ENCODE data around the gene RNF213. TPM values are rescaled to one million over a fixed set of nuclear protein-coding genes. Genes with fewer than 3 reads are reported as not detected.
"Not testable (repeated sequence)": the region's sequence is repeated elsewhere in the genome, so short reads cannot be mapped to it uniquely, and the experiment has no call there.

Gene RNF213
- total RNA-seq, 2 experiments from 2014 or later, result 597 to 1,208 TPM

DNA sequence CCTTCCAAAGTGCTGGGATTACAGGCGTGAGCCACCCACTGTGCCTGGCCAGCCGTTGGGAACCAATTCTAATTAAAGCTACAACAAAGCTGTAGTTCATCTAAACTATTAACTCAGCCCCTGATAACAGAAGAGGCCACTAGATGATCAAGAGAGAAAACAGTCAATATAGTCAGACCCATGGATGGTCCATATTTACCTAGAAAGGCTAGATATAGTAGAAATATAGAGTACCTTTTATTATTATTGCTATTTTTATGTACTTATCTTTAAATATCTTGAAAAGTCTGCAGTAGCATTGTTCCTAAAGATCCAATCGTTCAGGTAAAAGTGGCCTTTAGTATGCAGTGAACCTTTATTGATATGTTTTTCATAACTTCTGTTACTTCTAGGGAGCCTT is 43.2 kb downstream of the RNF213 start:
- no peak overlapping the region for H3K4me3 Mint-ChIP-seq
- H3K9me3 Mint-ChIP-seq (ENCODE audit: low read depth), result no peaks in the 10 kb centered on the region
- peak overlapping the region; percentile 54 for H3K27ac Mint-ChIP-seq
- no peaks in the 10 kb centered on the region for H3K27me3 Mint-ChIP-seq
- DNase-seq (no peak), ATAC-seq (no peak)
- peaks cover 16% of the 10 kb centered on the region for H3K4me1 Mint-ChIP-seq
- peaks cover 82% of the 10 kb centered on the region for H3K36me3 Mint-ChIP-seq
- CTCF ChIA-PET, result no interaction called here

DNA sequence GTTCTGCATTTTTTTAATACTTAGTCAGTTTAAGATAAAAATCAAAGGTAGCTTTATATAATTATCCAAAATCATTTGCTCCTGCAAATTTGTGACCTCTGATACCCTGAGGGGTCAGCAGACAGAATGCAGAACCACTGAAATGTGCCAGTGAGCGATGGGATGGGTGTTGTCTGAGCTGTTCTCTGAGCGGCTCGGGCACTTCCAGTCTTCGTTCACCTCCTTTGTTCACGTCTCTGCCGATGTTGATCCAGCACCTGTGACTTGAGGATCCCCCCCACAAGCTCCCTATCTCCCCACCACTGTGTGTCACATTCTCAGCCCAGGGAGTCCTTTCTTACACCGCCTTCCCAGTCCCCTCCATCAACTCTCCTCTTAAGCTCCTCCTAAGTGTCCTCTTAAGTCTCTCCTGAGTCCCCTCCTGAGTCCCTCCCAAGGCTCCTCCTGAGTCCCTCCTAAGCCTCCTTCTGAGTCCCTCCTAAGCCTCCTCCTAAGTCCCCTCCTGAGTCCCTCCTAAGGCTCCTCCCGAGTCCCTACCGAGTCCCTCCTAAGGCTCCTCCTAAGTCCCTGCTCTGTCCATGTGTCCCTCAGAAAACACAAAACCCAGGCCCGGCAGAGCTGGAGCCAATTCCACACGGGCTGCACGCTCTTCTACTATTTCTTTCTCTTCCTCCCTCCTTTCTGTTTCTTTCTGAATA is 47.5 kb downstream of the RNF213 start:
- ATAC-seq, result no peak

DNA sequence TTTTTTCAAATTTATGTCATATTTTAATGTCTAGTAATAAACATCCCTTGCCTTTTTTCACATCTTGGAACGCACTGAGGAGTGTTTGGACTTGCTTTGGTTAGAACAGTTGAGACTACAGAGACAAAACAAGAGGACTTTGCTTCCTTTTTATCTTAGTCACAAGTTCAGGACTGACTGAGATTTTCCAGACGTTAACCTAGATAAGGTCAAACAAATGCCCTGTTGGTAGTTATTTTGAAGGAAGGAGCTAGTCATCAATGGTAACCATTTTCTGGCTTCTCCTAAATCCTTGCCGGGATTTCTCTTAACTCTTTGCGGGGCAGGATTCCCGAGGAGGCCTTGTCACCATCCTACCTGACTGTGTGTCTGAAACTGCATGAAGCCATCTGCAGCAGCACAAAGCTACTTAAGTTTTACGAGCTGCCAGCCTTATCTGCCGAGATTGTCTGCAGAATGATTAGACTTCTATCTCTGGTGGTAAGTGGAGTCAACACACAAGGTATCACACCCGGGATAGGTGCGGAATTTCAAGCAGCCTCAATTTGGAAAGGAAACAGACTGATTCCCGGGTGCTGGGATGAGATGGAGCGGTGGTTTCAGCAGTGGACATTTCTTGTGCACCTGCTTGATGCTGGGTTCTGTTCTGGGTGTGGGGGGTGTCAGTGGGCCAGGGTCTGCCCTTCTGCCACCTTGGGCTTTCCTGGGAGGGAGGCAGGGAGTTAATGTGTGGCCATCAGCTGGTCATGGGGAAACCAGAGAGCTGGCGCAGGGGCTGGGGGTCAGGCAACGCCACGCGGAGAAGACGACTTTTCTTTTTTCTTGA is 48.3 kb downstream of the RNF213 start:
- H3K4me1 Mint-ChIP-seq, result peaks cover 9% of the 10 kb centered on the region
- CTCF ChIA-PET, result interaction anchor here (1.9 kb wide), 1 partner anchor 113 kb away, joined by 6 read pairs; no protein-coding TSS in a partner anchor
- ATAC-seq, result no peak
- H3K4me3 Mint-ChIP-seq, result no peak overlapping the region
- peaks cover 80% of the 10 kb centered on the region for H3K36me3 Mint-ChIP-seq
- no peaks in the 10 kb centered on the region for H3K27me3 Mint-ChIP-seq
- peaks cover 2% of the 10 kb centered on the region for H3K9me3 Mint-ChIP-seq (ENCODE audit: low read depth)
- DNase-seq, result no peak
- no peak overlapping the region for H3K27ac Mint-ChIP-seq

More for the DNA sequence above, 47.5 kb downstream of the RNF213 start:
- Mint-ChIP-seq H3K36me3 (peaks cover 81% of the 10 kb centered on the region), H3K4me1 (peaks cover 7% of the 10 kb centered on the region), H3K27me3 (no peaks in the 10 kb centered on the region), H3K27ac (no peak overlapping the region), H3K9me3 (ENCODE audit: low read depth) (no peaks in the 10 kb centered on the region), H3K4me3 (no peak overlapping the region)
- CTCF ChIA-PET, result interaction anchor here (1.2 to 1.9 kb wide), 2 partner anchors 13 to 112 kb away, joined by 3 to 6 read pairs; no protein-coding TSS in a partner anchor
- no peak for DNase-seq

DNA sequence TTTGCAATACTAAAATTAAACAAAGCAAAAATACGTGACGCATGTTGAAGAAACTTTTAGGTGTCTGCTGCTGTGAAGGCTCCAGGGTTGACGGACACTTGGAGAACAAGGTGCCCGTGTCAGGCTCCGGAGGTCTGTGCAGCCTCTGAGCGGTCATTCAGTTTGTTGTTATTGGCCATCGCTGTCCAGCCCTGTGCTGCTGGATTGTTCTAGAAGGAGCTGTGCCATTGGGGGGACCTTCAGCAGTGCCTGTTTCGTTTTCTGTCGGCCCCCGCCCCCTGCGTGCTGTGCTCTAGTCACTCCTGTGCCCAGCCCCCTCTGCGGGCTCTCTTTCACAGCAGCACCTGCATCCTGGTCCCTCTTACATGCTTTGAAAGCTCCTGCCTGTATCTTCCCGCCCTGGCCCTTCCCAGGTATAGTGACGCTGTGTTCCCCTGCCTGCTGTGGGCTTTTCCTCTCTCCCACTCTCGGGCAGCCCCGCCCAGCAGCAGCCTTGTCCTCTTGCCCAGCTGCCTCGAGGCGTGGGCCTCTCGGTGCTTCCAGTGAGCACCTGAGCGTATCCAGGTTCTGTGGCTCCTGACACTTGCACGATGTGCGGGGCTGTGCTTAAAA is 50.7 kb downstream of the RNF213 start:
- no peak overlapping the region for H3K27ac Mint-ChIP-seq
- no peak for ATAC-seq
- H3K36me3 Mint-ChIP-seq, result peaks cover 72% of the 10 kb centered on the region
- CTCF ChIA-PET, result no interaction called here
- no peaks in the 10 kb centered on the region for H3K27me3 Mint-ChIP-seq
- peaks cover 12% of the 10 kb centered on the region for H3K4me1 Mint-ChIP-seq
- peaks cover 2% of the 10 kb centered on the region for H3K9me3 Mint-ChIP-seq (ENCODE audit: low read depth)
- H3K4me3 Mint-ChIP-seq, result no peak overlapping the region
- no peak for DNase-seq

DNA sequence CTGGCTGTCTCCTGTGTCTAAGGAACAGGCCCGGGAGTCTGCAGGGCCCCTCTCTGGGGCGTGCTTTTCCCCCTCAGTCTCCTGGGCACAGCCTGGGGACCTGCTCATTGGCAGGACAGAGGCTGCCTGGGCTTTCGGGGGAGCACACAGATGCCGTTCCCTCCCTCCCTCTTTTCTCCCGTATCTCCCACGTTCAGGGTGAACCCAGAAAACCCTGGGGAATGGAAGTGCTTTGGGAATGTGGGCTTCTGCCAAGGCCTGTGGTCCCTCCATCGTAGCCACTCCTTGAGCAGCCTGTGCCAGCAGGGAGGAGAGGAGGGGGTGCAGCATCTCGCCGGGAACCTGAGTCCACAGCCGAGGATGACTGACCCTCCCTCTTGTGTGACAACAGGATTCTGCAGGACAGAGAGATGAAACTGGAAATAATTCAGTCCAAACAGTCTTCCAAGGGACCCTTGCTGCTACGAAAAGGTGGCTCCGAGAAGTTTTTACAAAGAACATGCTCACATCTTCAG is 52.0 kb downstream of the RNF213 start:
- peaks cover 75% of the 10 kb centered on the region for H3K36me3 Mint-ChIP-seq
- H3K9me3 Mint-ChIP-seq (ENCODE audit: low read depth), result peaks cover 2% of the 10 kb centered on the region
- H3K4me1 Mint-ChIP-seq, result peaks cover 19% of the 10 kb centered on the region
- CTCF ChIA-PET, result no interaction called here
- DNase-seq (no peak), ATAC-seq (no peak)
- peak overlapping the region; percentile 48 for H3K27ac Mint-ChIP-seq
- no peak overlapping the region for H3K4me3 Mint-ChIP-seq
- no peaks in the 10 kb centered on the region for H3K27me3 Mint-ChIP-seq

DNA sequence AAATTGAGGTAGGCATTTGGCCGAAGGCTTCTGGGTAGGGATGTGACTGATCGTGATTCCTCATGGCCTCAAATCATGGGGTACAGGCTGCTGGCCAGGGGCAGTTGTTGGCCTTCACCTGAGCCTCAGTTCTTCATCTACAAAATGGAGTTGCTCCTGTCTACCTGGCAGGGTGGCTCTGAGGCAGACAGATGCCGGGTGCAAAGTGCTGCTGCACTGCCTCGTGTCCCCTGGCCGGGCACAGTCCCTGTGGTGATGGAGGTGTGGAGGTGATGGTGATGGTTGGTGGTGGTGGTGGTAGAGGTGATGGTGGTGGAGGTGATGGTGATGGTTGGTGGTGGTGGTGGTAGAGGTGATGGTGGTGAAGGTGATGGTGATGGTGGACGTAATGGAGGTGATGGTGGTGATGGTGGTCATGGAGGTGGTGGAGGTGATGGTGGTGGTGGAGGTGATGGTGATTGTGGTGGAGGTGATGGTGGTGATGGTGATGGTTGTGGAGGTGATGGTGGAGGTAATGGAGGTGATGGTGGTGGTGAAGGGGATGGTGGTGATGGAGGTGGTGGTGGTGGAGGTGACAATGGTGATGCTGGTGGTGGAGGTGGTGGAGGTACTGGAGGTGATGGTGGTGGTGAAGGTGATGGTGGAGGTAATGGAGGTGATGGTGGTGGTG is 52.6 kb downstream of the RNF213 start:
- Mint-ChIP-seq H3K4me1 (peaks cover 16% of the 10 kb centered on the region), H3K9me3 (ENCODE audit: low read depth) (peaks cover 2% of the 10 kb centered on the region), H3K36me3 (peaks cover 77% of the 10 kb centered on the region), H3K27me3 (no peaks in the 10 kb centered on the region), H3K4me3 (no peak overlapping the region), H3K27ac (peak overlapping the region; percentile 48)
- CTCF ChIA-PET, result no interaction called here
- peak; percentile 12 for ATAC-seq
- DNase-seq, result no peak

DNA sequence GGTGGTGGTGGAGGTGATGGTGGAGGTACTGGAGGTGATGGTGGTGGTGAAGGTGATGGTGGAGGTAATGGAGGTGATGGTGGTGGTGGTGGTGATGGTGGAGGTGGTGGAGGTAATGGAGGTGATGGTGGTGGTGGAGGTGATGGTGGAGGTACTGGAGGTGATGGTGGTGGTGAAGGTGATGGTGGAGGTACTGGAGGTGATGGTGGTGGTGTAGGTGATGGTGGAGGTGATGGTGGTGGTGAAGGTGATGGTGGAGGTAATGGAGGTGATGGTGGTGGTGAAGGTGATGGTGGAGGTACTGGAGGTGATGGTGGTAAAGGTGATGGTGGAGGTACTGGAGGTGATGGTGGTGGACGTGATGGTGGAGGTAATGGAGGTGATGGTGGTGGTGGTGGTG is 53.3 kb downstream of the RNF213 start:
- Mint-ChIP-seq H3K4me1 (peaks cover 15% of the 10 kb centered on the region), H3K36me3 (peaks cover 75% of the 10 kb centered on the region)
- CTCF ChIA-PET; DNase-seq; H3K4me3 Mint-ChIP-seq; H3K9me3 Mint-ChIP-seq (ENCODE audit: low read depth); H3K27ac Mint-ChIP-seq; H3K27me3 Mint-ChIP-seq; ATAC-seq: not testable (repeated sequence)

DNA sequence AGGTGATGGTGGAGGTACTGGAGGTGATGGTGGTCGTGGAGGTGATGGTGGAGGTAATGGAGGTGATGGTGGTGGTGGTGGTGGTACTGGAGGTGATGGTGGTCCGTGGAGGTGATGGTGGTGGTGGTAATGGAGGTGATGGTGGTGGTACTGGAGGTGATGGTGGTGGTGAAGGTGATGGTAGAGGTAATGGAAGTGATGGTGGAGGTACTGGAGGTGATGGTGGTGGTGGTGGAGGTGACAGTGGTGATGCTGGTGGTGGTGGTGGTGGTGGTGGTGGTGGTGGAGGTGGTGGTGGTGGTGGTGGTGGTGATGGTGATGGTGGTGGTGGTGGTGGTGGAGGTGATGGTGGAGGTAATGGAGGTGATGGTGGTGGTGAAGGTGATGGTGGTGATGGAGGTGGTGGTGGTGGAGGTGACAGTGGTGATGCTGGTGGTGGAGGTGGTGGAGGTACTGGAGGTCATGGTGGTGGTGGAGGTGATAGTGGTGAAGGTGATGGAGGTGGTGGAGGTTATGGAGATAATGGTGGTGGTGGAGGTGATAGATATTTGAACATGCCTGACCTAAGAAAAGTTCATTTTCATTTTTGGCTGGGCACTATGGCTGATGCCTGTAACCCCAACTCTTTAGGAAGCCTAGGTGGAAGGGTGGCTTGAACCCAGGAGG is 55.0 kb downstream of the RNF213 start:
- DNase-seq, result no peak
- Mint-ChIP-seq H3K4me3 (peak overlapping the region; percentile 3), H3K4me1 (peaks cover 16% of the 10 kb centered on the region), H3K27ac (peak overlapping the region; percentile 59), H3K36me3 (peaks cover 72% of the 10 kb centered on the region), H3K9me3 (ENCODE audit: low read depth) (peaks cover 2% of the 10 kb centered on the region), H3K27me3 (no peaks in the 10 kb centered on the region)
- ATAC-seq, result no peak
- CTCF ChIA-PET, result interaction anchor here (0.6 kb wide), 1 partner anchor 521 kb away, joined by 3 read pairs; no protein-coding TSS in a partner anchor

DNA sequence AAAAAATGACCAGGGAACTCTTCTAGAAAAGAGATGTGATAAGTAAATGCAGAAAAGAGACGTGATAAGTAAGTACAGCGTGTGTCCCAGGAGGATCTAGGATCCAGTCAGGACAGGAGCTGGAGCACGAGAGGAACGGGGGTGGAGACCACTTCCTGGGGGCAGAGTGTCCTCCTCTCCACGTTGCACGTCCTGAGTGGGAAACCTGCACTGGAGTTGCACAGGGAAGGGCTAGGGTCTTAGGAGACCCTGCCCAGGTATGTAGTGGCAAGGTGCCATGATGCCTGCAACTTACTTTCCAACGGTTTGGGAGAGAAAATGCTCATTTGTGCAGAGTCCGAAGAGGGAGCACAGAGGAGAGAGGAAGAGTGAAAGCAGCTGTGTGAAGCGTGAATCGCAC is 55.8 kb downstream of the RNF213 start:
- CTCF ChIA-PET, result no interaction called here
- ATAC-seq, result no peak
- H3K27me3 Mint-ChIP-seq, result no peaks in the 10 kb centered on the region
- peaks cover 71% of the 10 kb centered on the region for H3K36me3 Mint-ChIP-seq
- peak overlapping the region; percentile 59 for H3K27ac Mint-ChIP-seq
- no peak for DNase-seq
- H3K4me3 Mint-ChIP-seq, result no peak overlapping the region
- peaks cover 2% of the 10 kb centered on the region for H3K9me3 Mint-ChIP-seq (ENCODE audit: low read depth)
- peaks cover 16% of the 10 kb centered on the region for H3K4me1 Mint-ChIP-seq

DNA sequence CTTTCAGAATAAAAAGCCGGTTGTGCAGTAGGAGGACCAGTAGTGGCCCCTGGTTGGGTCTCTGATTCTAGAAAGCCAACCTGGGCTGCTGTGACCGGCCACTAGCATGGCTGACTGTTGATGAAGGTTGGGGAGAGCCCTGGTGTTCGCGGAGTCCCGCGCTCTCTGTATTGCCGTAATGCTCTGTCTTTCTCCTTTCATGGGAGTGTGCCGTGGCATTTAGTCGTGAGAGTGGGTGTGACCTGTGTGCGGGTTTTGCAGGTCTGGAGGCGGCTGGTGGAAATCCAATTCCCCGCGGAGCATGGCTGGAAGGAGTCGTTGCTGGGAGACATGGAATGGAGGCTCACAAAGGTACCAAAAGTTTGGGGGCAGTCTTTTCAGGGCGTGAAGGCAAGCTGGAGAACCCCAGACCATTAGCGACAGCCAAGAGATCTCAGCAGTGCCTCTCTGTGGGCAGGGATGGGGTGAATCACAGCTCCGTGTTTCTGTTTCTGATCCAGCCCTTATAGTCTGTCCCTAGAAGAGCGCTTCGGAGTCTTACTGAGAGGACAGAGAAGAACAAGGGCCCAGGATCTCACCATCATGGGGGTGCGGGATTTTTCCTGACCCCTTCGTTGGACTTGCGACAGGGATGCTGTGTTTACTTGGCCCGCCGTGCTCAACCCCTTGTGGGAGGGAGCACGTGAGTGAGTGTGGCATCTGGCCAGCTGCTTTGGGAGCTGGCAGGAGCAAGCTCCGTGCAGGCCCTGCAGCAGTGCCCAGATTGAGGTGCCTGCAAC is 56.5 kb downstream of the RNF213 start:
- DNase-seq, result no peak
- Mint-ChIP-seq H3K4me1 (peaks cover 16% of the 10 kb centered on the region), H3K4me3 (no peak overlapping the region), H3K27me3 (no peaks in the 10 kb centered on the region), H3K27ac (no peak overlapping the region), H3K9me3 (ENCODE audit: low read depth) (peaks cover 2% of the 10 kb centered on the region), H3K36me3 (peaks cover 66% of the 10 kb centered on the region)
- no peak for ATAC-seq
- CTCF ChIA-PET, result no interaction called here

DNA sequence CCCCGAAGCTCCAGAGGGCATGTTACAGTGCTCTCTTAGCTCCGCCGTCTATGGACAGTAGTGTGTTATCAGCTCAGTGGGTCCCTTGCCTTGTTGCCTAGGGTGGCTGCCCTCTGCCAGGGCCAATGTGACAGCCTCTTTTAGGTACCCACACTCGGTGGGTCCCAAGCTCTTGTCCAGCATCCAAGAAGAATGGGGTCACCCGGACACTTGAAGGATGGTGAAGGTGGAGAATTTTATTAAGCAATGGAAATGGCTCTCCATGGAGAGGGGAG is 57.0 kb downstream of the RNF213 start:
- no peak overlapping the region for H3K27ac Mint-ChIP-seq
- CTCF ChIA-PET, result no interaction called here
- ATAC-seq (no peak), DNase-seq (no peak)
- H3K4me1 Mint-ChIP-seq, result peaks cover 16% of the 10 kb centered on the region
- no peaks in the 10 kb centered on the region for H3K27me3 Mint-ChIP-seq
- H3K9me3 Mint-ChIP-seq (ENCODE audit: low read depth), result peaks cover 2% of the 10 kb centered on the region
- H3K36me3 Mint-ChIP-seq, result peaks cover 69% of the 10 kb centered on the region
- no peak overlapping the region for H3K4me3 Mint-ChIP-seq

DNA sequence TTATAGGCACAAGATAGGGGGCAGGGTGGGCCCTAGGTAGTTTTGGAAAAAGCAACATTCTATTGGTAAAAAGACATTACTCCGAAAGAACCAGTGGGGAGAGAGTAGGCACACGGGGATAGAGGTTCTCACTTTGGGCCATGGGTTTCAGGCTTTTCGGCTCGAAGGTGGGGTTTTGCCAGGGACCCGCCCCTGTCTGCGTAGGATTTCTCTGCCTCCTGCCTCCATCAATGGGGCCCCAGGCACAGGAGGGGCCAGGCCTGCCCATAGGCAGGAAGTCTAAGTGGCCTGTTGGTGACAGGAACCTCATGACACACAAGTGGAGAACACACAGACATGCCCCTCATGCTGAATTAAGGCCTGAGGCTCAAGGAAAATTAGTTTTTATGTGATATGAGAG is 57.5 kb downstream of the RNF213 start:
- ATAC-seq (no peak), DNase-seq (no peak)
- Mint-ChIP-seq H3K4me1 (peaks cover 20% of the 10 kb centered on the region), H3K4me3 (no peak overlapping the region), H3K27ac (no peak overlapping the region), H3K27me3 (no peaks in the 10 kb centered on the region), H3K36me3 (peaks cover 69% of the 10 kb centered on the region), H3K9me3 (ENCODE audit: low read depth) (peaks cover 2% of the 10 kb centered on the region)
- CTCF ChIA-PET, result no interaction called here
